Measurements from ENCODE around the gene TBRG4. TPM values are rescaled to one million over a fixed set of nuclear protein-coding genes. Genes with fewer than 3 reads are reported as not detected.

Gene TBRG4
- total RNA-seq, 6 donors from 2014 or later: 24.2 to 92.2 (median 54.6) TPM

- Histone ChIP-seq H3K27ac (peak overlapping the region in 3 of 4 donors; percentile 90 to 96 (median 93)), H3K36me3 (peaks cover under 1 to 16% (median 15%) of the 10 kb centered on the region in 4 donors), H3K9me3 (no peaks in the 10 kb centered on the region), H3K27me3 (no peaks in the 10 kb centered on the region), H3K4me3 (peak overlapping the region in 2 of 4 donors; percentile 64 to 82), H3K4me1 (peaks cover 21 to 43% (median 27%) of the 10 kb centered on the region in 4 donors)
- ATAC-seq (ENCODE audit: low FRiP score in 2 of 2): no peak
- TF ChIP-seq, protein P1, sequence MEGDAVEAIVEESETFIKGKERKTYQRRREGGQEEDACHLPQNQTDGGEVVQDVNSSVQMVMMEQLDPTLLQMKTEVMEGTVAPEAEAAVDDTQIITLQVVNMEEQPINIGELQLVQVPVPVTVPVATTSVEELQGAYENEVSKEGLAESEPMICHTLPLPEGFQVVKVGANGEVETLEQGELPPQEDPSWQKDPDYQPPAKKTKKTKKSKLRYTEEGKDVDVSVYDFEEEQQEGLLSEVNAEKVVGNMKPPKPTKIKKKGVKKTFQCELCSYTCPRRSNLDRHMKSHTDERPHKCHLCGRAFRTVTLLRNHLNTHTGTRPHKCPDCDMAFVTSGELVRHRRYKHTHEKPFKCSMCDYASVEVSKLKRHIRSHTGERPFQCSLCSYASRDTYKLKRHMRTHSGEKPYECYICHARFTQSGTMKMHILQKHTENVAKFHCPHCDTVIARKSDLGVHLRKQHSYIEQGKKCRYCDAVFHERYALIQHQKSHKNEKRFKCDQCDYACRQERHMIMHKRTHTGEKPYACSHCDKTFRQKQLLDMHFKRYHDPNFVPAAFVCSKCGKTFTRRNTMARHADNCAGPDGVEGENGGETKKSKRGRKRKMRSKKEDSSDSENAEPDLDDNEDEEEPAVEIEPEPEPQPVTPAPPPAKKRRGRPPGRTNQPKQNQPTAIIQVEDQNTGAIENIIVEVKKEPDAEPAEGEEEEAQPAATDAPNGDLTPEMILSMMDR (IDR thresholded peaks at IDR 0.05): no peak
- TF ChIP-seq POLR2AphosphoS5 (IDR thresholded peaks at IDR 0.05) (no peak), EP300 (IDR thresholded peaks at IDR 0.05) (no peak), POLR2A (IDR thresholded peaks at IDR 0.05) (no peak)
- no peak for DNase-seq
- WGBS, 2 donors: 75 to 83% methylated on average over 1 of the region's 1 CpG
Observed at GRCh38 chr7:45112648-45113047, 1.2 kb upstream of the TBRG4 start.

GRCh38 chr7:45108863-45109262, 2.6 kb downstream of the TBRG4 start:
- H3K4me3 ChIP-seq: no peak overlapping the region
- no peak overlapping the region for H3K27ac ChIP-seq
- H3K4me1 ChIP-seq: peaks cover 21 to 56% (median 37%) of the 10 kb centered on the region in 4 donors
- H3K9me3 ChIP-seq: no peaks in the 10 kb centered on the region
- DNase-seq (no peak), ATAC-seq (ENCODE audit: low FRiP score in 2 of 2) (no peak)
- TF ChIP-seq POLR2AphosphoS5 (IDR thresholded peaks at IDR 0.05) (no peak), POLR2A (IDR thresholded peaks at IDR 0.05) (no peak), EP300 (IDR thresholded peaks at IDR 0.05) (no peak)
- TF ChIP-seq, protein P1 (IDR thresholded peaks at IDR 0.05): no peak
- H3K27me3 ChIP-seq: no peaks in the 10 kb centered on the region
- peaks cover 36 to 54% (median 53%) of the 10 kb centered on the region in 4 donors for H3K36me3 ChIP-seq
- 87 to 91% methylated on average over 5 to 8 of the region's 8 CpGs for WGBS, 2 donors

DNA sequence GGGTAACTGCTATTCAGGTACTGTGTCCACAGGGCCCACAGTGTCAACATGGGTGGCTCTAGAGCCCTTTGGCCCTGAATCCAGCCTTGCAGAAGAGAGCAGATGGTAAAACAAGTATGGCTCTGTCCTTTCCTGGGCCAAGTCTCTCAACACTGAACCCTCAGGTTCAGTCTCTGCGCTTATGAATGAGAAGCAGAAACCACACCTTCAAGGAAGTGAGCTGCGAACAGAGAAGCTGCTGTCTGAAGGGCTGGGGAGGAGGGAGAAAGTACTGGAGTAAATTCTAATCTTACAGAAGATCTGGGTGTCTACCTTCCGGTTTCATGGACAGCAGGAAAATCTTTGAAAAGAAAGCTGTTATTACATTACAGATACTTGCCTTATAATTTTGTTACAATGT, 4.1 kb downstream of the TBRG4 start:
- peaks cover 17 to 54% (median 36%) of the 10 kb centered on the region in 4 donors for H3K4me1 ChIP-seq
- TF ChIP-seq POLR2AphosphoS5 (IDR thresholded peaks at IDR 0.05) (no peak), POLR2A (IDR thresholded peaks at IDR 0.05) (no peak), EP300 (IDR thresholded peaks at IDR 0.05) (no peak)
- TF ChIP-seq, protein P1 (IDR thresholded peaks at IDR 0.05): no peak
- peaks cover 49 to 69% (median 68%) of the 10 kb centered on the region in 4 donors for H3K36me3 ChIP-seq
- 53 to 70% methylated on average over 3 of the region's 3 CpGs for WGBS, 2 donors
- H3K9me3 ChIP-seq: no peaks in the 10 kb centered on the region
- no peaks in the 10 kb centered on the region for H3K27me3 ChIP-seq
- no peak for DNase-seq
- H3K4me3 ChIP-seq: no peak overlapping the region
- ATAC-seq (ENCODE audit: low FRiP score in 2 of 2): no peak
- H3K27ac ChIP-seq: no peak overlapping the region

DNA sequence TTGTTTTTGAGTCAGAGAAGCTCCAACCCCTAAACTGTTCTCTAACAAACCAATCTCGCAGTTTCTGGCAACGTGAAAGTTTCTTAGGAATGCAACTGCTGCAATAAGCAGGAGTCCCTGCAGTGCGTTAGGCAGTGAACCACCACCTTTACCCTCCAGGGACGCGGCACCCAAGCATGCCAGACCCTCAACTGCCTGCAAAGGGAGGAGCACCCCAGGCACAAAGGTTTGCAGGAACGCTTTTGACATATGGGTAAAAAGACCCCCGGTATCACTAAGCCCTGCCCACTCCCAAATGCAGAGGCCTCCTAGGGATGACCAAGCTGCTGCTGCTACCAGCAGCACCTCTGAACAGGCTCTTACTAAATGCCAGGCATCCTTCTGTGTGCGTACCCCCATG, 4.7 kb downstream of the TBRG4 start:
- ATAC-seq (ENCODE audit: low FRiP score in 2 of 2) (no peak), DNase-seq (no peak)
- Histone ChIP-seq H3K4me3 (no peak overlapping the region), H3K9me3 (no peaks in the 10 kb centered on the region), H3K36me3 (peaks cover 55 to 74% (median 73%) of the 10 kb centered on the region in 4 donors), H3K4me1 (peaks cover 14 to 48% (median 32%) of the 10 kb centered on the region in 4 donors), H3K27ac (no peak overlapping the region), H3K27me3 (no peaks in the 10 kb centered on the region)
- no peak for TF ChIP-seq POLR2AphosphoS5 (IDR thresholded peaks at IDR 0.05)
- no peak for TF ChIP-seq POLR2A (IDR thresholded peaks at IDR 0.05)
- TF ChIP-seq, protein P1 (IDR thresholded peaks at IDR 0.05): no peak
- no peak for TF ChIP-seq EP300 (IDR thresholded peaks at IDR 0.05)
- 78 to 86% methylated on average over 6 to 8 of the region's 8 CpGs for WGBS, 2 donors

GRCh38 chr7:45105588-45106188, 5.8 kb downstream of the TBRG4 start:
- ATAC-seq (ENCODE audit: low FRiP score in 2 of 2) (no peak), DNase-seq (no peak)
- TF ChIP-seq, protein P1 (IDR thresholded peaks at IDR 0.05): no peak
- TF ChIP-seq POLR2A (IDR thresholded peaks at IDR 0.05) (no peak), EP300 (IDR thresholded peaks at IDR 0.05) (no peak)
- Histone ChIP-seq H3K27ac (no peak overlapping the region), H3K4me3 (no peak overlapping the region), H3K36me3 (peaks cover 66 to 85% (median 85%) of the 10 kb centered on the region in 4 donors), H3K9me3 (no peaks in the 10 kb centered on the region), H3K4me1 (peaks cover 14 to 42% (median 30%) of the 10 kb centered on the region in 4 donors), H3K27me3 (no peaks in the 10 kb centered on the region)
- WGBS, 2 donors: 89 to 95% methylated on average over 6 to 8 of the region's 8 CpGs
